ENCODE results near the gene MTAP.

MTAP gene

DNA sequence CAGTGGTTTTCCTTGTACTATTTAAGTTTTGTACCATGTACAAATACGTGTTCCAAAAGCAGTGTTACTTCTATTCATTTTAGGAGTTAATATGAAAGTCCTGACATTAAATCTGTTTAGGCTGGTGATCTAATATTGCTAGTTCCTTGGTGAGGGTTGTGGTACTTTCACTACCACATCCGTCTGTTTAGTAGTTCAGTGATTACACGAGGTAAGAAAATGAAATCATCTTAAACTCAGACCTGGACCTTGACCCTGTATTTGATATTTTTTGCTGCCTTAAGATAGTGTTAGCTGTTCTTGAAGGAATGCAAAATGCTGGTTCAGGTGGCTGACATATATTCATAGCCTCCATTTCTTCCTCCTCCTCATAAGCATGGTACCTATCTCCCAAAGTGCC is 50.3 kb downstream of the MTAP start:
- DNase-seq (ENCODE audit: low read depth in 3 of 3) = no peak

DNA sequence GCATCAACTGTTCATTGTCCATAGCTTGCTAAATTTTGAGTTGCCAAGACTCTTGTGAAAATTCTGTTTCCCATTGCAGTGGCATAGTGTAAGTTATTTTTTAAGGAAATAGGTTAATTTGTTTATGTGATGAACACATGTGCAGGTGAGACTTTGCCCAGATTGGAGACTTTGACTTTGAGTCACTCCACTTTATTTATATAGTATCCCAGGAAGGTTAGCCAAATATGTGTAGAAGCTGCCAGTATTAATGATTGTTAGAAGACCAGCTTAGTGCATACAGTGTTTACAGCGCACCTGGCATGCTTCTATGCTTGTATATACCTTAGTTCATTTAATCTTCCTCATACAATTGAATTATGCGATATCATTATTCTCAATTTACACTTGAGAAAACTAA is 51.0 kb downstream of the MTAP start:
- DNase-seq (ENCODE audit: low read depth in 3 of 3) = no peak

DNA sequence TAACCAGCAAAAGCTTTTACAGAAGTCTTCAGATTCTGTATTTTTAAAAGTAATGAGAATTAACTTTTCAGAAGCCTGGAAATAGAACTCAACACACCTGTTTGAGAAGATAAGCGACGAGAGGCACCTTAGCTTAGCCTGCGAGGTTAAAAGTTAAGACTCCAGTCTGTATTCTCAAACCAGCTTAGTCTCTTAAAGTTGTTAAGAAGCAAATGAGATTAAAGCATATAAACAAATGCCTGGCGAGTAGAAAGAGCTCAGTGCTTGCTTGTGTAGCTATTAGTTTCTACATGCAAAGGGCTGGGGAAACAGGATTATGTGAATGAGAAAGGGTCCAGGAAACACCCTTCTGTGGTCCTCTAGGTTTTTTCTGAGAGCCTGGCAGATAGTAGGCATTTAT is 51.7 kb downstream of the MTAP start:
- DNase-seq (ENCODE audit: low read depth in 3 of 3) = no peak

DNA sequence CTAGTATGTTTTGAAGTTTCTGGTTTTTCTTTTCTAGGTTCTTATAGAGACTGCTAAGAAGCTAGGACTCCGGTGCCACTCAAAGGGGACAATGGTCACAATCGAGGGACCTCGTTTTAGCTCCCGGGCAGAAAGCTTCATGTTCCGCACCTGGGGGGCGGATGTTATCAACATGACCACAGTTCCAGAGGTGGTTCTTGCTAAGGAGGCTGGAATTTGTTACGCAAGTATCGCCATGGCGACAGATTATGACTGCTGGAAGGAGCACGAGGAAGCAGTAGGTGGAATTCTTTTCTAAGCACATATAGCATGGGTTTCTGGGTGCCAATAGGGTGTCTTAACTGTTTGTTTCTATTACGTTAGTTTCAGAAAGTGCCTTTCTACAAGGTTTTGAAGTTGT is 52.2 kb downstream of the MTAP start:
- no peak for DNase-seq (ENCODE audit: low read depth in 3 of 3)

DNA sequence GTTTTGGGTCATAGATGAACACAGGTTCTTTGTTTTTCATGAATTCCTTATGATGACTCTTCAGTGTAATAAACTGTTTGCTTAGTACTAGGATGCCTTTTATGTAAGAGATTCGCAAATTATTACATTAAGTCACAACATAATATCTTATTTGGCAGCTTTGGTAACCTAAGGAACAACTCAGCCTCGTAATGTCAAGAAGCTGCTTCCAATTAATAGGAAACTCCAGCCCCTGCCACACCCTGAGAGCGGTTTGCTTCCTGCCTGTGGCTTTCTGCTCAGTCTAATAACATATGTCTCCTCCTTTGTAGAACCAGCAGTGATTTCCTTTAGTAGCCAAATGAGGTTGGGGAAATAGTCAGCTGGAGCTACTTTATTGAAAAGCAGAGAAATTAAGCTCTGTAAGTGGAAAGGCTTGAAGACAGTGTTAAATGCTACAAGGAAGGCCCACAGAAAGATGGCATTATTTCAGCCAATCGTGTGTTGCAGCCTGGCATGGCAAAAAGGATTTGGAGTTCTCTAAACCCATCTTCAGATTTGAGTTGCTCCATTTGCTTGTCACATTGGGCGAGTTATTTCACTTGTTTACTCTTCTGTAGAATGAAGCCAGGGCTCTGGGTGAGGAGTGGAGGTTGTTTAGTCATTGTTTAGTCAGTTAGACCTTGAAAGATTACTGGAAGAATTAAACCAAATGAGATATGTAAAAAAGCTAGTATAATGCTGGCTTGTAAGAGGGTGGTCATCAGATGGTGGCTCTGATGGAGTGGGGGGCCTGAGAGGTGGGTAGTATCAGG is 54.1 kb downstream of the MTAP start:
- no peak for DNase-seq (ENCODE audit: low read depth in 3 of 3)

DNA sequence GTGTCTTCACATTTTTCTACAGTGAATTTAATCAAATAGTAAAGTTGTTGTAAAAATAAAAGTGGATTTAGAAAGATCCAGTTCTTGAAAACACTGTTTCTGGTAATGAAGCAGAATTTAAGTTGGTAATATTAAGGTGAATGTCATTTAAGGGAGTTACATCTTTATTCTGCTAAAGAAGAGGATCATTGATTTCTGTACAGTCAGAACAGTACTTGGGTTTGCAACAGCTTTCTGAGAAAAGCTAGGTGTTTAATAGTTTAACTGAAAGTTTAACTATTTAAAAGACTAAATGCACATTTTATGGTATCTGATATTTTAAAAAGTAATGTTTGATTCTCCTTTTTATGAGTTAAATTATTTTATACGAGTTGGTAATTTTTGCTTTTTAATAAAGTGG is 60.4 kb downstream of the MTAP start:
- no peak for DNase-seq (ENCODE audit: low read depth in 3 of 3)

DNA sequence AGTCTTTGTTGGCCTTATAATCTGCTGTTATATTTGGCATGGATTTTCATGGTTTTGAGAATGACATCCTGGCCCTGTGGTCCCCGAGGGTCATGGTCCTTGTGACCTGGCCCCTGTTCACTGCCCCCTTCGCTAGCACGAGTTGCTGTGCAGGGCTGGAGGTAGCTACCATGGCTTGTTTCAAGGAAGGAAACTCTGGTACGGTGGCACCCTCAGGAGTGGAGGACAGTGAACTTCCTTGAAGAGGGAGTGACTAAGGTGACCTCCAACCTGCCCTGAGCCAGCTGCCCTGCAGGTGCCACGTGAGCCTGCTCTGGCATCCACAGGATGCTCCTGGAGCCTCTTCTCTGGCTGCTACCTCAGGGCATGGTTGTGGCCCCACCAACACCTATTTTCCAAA is 62.1 kb downstream of the MTAP start:
- no peak for DNase-seq (ENCODE audit: low read depth in 3 of 3)

DNA sequence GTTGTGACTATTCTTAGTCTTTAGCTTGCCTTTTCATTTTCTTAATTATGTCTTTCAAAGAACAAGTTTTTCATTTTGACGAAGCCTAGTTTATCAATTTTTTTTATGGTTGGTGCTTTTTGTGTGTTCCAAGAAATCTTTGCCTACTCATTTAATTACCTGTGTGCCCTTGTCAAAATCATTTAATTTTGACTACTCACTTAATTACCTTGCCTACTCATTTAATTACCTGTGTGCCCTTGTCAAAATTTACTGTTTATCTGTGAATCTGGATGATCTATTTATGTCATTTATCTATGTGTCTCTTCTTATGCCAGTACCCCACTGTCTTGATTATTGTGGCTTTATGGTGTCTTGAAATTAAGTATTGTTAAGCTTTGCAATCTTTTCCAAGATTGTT is 63.9 kb downstream of the MTAP start:
- no peak for DNase-seq (ENCODE audit: low read depth in 3 of 3)

DNA sequence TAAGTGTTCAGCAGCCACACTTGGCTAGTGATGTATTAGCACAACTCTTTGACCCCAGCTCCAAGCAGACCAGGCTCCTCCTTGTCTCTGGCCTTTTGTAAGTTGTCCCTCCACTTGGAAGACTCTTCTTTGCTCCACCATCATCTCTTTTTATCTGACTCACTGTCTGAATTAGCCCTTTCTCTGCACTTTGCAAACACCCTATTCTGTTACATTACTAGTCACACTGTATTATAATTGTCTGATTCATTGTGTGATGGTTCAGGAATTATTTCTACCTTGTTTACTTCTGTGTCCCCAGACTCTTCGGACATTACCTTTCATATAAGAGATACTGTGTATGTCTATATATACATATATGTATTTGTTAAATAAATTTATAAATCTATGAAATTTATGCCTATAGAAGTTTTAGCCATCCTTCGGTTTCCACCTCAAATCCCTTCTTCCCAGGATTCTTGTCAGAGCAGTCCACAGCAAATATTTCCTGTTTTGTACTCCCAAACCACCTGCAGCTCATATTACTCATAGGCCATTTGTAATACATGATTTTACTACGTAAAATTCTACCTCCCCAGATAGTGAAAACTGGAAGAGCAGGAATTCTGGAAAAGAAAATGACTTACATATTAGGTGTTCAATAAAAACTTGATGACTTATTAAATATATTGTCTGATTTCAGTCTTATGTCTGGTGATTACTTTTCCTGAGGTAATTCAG is 69.0 kb downstream of the MTAP start:
- DNase-seq (ENCODE audit: low read depth in 3 of 3) = no peak

DNA sequence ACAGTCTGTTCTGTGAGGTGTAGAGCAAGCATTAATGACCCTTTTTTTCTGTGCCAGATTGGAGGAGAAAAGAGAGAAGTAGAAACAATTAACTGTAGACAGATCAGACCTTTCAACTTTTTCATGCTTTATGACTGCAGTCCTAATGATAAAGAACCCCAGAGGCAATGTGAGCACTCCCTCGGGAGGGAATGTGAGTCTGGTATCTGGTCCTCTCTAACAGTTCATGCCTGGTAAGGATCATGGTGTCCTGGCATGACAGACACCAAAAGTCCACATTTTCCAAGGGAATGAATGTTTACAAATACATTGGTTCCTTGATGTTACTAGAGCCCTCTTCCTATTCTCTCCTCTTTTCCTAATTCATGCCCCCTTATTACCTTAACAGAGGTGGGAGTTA is 70.3 kb downstream of the MTAP start:
- no peak for DNase-seq (ENCODE audit: low read depth in 3 of 3)

DNA sequence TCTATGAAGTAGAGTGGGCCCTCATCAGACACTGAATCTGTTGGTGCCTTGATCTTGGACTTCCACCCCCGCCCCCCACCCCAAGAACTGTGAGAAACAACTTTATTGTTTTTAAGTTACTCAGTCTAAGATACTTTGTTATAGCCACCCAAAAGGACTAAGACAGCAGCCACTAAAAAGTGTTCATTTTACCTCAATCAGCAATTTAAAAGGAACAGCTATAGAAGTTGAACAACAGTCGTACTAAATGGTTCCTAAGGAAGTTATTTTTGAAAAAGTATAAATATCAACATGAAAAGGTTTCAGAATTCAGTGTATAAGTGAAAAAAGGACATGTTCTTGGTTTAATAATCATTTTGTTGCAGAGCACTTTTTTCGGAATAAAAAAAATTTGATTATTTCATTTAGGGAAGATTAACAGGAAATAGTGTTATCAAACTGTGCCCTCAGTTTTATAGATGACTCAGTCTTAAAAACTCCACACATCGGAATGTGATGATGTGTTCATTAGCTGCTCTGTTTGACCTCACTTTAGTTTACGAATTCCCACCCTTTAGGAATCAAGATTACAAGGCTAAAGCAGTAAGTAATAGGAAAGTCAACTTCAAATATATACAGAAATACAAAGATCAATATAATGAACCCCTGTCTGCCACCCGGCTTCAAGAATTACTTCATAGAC is 71.2 kb downstream of the MTAP start:
- no peak for DNase-seq (ENCODE audit: low read depth in 3 of 3)

DNA sequence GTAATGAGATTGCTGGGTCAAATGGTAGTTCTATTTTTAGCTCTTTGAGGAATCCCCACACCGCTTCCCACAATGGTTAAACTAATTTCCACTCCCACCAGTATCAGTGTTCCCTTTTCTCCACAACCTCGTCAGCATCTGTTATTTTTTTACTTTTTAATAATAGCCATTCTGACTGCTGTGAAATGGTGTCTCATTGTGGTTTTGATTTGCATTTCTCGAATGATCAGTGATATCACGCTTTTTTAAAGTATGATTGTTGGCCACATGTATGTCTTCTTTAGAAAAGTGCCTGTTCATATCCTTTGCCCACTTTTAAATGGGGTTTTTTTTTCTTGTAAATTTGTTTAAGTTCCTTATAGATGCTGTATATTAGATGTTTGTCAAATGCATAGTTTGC is 73.5 kb downstream of the MTAP start:
- DNase-seq (ENCODE audit: low read depth in 3 of 3) = no peak

DNA sequence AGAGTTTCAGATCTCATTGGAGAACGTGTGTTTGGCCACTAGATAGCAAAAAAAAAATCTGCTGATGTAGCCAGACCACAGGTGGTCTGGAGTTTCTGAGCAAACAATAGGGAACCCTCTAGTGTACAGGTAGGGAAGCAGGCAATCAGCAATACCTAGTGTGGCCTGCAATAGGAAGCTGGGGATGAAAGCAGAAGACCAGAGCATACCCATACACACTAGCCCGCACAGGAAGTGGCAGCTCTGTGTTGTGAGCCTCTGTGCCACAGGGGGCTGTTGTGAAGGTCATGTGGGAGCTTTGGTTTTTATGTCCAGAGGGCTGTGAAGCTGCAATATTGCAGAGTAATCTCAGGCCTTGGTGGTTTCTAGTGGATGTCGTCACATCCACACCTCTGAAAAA is 81.2 kb downstream of the MTAP start:
- DNase-seq (ENCODE audit: low read depth in 3 of 3) = no peak

DNA sequence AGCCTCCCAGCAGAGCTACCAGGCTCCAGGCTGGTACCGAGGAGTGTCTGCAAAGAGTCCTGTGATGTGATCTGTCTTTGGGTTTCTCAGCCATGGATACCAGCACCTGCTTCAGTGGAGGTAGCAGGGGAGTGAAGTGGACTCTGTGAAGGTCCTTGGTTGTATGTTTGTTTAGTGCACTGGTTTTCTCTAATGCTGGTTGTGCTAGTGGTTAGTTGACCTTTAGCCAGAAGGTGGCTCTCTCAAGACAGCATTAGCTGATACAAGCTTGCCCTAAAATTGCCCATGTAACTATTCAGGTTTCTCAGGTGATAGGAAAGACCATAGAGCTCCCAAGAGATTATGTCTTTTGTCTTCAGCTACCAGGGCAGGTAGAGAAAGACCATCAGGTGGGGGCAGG is 87.2 kb downstream of the MTAP start:
- DNase-seq (ENCODE audit: low read depth in 3 of 3) = no peak

DNA sequence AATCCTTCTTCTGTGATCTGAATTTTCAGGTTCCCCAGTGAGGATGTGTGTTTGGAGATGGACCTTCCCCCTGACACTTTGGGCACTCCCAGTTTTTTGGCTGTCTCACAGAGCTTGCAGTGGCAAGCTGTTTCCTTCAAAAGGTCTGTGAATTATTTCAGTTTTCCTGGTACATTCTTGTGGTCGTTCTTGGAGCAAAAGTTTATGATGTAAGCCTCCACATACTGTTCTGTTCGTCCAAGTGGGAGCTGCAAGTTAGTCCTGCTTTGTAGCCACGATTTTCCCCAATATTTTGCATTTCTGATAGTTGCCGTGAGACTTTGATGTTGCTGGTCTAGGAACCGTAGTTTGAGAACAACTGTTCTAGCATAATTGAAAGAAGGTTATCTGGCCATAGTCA is 88.3 kb downstream of the MTAP start:
- DNase-seq (ENCODE audit: low read depth in 3 of 3) = no peak

DNA sequence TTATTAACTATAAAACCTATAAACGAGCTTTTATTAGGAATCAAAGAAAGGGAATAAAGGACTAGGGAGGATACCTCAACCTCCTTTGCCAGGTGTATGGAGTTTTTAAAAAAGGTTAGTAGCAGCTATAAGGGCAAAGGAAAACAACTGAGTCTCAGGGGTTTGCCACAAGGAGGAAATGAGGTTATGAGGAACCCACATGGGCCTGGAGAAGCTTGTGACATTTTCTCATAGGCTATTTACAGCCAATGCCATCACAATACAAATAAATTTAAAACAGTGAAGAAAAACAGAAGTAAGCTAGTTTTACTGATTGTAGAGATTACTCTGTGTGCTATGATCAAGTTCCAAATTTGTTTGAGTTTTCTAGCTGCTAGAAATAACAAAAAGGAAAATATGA is 99.1 kb downstream of the MTAP start:
- DNase-seq (ENCODE audit: low read depth in 3 of 3) = no peak

DNA sequence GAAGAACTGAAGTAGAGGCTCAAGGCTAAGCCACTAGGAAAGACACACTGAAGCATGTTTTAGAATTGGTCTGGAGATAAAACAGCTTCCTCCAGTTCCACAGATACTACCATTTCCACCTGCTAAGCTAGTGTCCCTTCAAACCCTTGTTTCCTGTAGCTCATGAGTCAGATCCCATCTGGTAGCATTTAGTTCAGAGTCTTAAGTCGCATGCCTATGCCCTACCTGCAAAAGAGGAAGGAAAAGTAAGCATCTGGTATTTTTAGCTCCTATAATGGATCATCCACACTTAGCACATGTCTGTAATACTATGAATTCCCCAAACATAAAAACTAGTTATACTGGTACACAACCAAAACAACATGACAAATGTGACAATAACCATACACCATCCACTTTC is 99.7 kb downstream of the MTAP start:
- no peak for DNase-seq (ENCODE audit: low read depth in 3 of 3)

DNA sequence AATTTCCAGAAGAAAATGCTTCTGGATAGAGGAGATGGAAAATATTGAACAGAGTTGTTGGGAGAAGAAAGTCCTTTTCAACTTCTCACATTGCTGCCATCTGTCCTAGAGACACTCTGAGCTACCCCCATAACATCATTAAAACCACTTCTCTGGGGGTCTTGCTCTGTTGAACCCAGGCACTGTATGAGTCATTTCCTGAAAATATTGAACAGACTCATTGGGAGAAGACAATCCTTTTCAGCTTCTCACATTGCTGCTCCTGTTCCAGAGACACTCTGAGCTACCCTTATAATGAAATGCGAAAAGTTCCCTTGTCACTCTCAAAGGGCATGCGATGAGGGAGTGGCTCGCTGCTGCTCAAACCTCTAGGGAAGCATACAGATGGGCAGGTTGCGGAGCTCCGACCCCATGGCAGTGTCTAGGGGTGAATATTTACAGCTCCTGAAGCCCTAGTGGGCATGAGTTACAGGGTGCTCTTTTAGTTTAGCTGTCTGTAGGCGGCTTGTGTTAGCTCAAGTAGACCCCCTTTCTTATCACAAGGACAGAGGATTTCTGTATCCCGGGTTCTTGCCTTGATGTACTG is 101.0 kb downstream of the MTAP start:
- DNase-seq (ENCODE audit: low read depth in 3 of 3) = no peak

DNA sequence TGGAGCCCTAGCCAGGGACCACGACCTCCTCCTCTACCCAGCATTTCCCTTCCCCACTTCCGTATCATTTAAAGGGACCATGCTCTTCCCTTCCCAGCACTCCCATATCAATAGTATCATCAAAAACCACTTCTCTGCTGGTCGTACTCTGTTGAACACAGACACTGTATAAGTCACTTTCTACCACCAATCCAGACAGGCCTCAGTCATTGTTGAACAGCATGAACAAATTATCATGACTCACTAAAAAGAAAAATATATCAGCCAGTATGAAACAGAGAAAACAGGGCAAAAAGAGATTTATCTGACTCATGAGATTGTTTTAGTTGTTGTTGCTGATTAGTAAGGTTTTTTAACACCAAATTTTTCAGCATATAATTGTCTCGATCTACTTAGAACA is 101.9 kb downstream of the MTAP start:
- no peak for DNase-seq (ENCODE audit: low read depth in 3 of 3)

DNA sequence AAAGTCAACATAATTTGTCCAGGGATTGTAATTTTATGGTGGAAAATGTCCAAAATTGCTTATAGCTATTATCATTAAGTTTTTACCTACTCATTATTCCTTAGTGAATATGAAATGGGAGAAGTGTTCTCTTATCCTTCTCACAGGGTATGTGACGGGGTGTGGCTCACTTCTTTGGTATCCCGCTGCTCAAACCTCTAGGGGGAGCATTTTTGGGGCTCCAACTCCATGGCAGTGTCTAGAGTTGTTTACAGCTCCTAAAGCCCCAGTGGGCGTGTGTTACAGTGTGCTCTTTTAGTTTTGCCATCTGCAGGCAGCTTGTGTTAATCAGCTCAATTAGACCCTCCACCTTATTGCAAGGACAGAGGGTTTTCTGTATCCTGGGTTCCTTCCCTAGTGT is 102.3 kb downstream of the MTAP start:
- DNase-seq (ENCODE audit: low read depth in 3 of 3) = no peak

DNA sequence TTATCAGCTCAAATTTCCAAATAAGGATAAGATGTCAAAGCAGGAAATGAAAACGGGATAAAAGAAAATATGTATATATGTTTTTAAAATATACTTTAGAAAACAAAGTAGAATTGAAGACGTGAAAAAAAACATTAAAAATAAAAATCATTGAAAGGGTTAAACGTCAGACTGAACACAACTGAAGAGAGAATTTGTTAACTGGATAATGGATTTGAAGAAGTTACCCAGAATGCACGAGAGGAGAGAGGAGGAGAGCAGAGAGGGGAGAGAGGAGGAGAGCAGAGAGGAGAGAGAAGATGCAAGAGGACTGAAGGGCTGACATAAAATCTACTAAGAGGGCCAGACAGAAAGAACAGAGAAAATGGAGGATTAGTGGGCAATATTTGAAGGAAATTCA is 103.8 kb downstream of the MTAP start:
- DNase-seq (ENCODE audit: low read depth in 3 of 3) = no peak

DNA sequence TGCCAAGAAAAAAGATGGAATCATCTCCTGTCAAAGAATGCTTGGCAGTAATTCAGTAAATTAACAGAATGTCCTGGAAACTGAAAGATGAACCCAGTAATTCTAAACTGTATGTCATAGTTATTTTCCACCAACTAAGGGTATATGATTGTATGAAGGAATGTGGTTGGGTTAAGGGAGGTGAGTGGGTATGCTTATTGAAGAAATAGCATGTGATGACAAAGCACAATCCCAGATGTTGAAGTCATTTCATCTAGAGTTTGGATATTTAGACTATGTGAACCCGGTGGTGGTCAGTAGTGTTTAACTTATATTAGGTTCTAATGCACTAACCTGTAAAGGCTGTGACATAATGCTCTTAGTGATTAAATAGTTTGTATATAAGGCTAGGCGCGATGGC is 104.4 kb downstream of the MTAP start:
- DNase-seq (ENCODE audit: low read depth in 3 of 3) = no peak
